Measurements from ENCODE around the gene NELL2. TPM values are rescaled to one million over a fixed set of nuclear protein-coding genes. Genes with fewer than 3 reads are reported as not detected.

The NELL2 gene
- polyA plus RNA-seq, 2 of the 4 experiments (the other 2 are of a cell fraction): 0.16 TPM; not detected in 1

GRCh38 chr12:44738051-44738450 is 138.1 kb downstream of the NELL2 start:
- FAIRE-seq (no peak), ATAC-seq (no peak), DNase-seq (ENCODE audit: low read depth in 1 of 2, low spot score in 1 of 2) (no peak)
- H3K4me2 ChIP-seq: no peak overlapping the region
- 2% methylated on average over 1 of the region's 1 CpG for WGBS (ENCODE audit: missing lambda C conversion rate)
- ChIA-PET CTCF (no interaction called here), POLR2A (no interaction called here)
- TF ChIP-seq CBX8 (IDR thresholded peaks at IDR 0.05) (no peak), POLR2A (IDR thresholded peaks at IDR 0.05; ENCODE audit: low read length) (no peak), RAD21 (conservative IDR thresholded peaks at IDR 0.05 in 1 of 2, IDR thresholded peaks at IDR 0.05 in 1 of 2) (no peak), ZC3H11A (IDR thresholded peaks at IDR 0.05) (no peak)
- no peak overlapping the region for H3K4me3 ChIP-seq
- no peaks in the 10 kb centered on the region for H3K4me1 ChIP-seq
- H3K9me3 ChIP-seq: no peaks in the 10 kb centered on the region
- no peak overlapping the region for H3K27ac ChIP-seq

GRCh38 chr12:44728566-44728965 is 147.5 kb downstream of the NELL2 start:
- TF ChIP-seq HOXA7 (CRISPR knock-in tag; IDR thresholded peaks at IDR 0.05): no peak
- TF ChIP-seq, protein P1, sequence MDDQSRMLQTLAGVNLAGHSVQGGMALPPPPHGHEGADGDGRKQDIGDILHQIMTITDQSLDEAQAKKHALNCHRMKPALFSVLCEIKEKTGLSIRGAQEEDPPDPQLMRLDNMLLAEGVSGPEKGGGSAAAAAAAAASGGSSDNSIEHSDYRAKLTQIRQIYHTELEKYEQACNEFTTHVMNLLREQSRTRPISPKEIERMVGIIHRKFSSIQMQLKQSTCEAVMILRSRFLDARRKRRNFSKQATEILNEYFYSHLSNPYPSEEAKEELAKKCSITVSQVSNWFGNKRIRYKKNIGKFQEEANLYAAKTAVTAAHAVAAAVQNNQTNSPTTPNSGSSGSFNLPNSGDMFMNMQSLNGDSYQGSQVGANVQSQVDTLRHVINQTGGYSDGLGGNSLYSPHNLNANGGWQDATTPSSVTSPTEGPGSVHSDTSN (IDR thresholded peaks at IDR 0.05): no peak
- TF ChIP-seq MAFK (IDR thresholded peaks at IDR 0.05; ENCODE audit: partially characterized antibody): no peak
- TF ChIP-seq FOSL2 (IDR thresholded peaks at IDR 0.05): no peak
- no peak for TF ChIP-seq FOSL2 (CRISPR knock-in tag; IDR thresholded peaks at IDR 0.05)
- no peak for TF ChIP-seq HEYL (CRISPR knock-in tag; IDR thresholded peaks at IDR 0.05)
- TF ChIP-seq, protein P2, sequence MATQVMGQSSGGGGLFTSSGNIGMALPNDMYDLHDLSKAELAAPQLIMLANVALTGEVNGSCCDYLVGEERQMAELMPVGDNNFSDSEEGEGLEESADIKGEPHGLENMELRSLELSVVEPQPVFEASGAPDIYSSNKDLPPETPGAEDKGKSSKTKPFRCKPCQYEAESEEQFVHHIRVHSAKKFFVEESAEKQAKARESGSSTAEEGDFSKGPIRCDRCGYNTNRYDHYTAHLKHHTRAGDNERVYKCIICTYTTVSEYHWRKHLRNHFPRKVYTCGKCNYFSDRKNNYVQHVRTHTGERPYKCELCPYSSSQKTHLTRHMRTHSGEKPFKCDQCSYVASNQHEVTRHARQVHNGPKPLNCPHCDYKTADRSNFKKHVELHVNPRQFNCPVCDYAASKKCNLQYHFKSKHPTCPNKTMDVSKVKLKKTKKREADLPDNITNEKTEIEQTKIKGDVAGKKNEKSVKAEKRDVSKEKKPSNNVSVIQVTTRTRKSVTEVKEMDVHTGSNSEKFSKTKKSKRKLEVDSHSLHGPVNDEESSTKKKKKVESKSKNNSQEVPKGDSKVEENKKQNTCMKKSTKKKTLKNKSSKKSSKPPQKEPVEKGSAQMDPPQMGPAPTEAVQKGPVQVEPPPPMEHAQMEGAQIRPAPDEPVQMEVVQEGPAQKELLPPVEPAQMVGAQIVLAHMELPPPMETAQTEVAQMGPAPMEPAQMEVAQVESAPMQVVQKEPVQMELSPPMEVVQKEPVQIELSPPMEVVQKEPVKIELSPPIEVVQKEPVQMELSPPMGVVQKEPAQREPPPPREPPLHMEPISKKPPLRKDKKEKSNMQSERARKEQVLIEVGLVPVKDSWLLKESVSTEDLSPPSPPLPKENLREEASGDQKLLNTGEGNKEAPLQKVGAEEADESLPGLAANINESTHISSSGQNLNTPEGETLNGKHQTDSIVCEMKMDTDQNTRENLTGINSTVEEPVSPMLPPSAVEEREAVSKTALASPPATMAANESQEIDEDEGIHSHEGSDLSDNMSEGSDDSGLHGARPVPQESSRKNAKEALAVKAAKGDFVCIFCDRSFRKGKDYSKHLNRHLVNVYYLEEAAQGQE (IDR thresholded peaks at IDR 0.05): no peak
- no peak for TF ChIP-seq CHD2 (IDR thresholded peaks at IDR 0.05; ENCODE audit: low read length, partially characterized antibody)
- TF ChIP-seq SMC3 (IDR thresholded peaks at IDR 0.05): no peak
- TF ChIP-seq EP300 (IDR thresholded peaks at IDR 0.05): no peak
- no peak for TF ChIP-seq ESRRA (IDR thresholded peaks at IDR 0.05; ENCODE audit: borderline replicate concordance, low read length)
- TF ChIP-seq TP53 (CRISPR knock-in tag; IDR thresholded peaks at IDR 0.05): no peak
- TF ChIP-seq, protein P3, sequence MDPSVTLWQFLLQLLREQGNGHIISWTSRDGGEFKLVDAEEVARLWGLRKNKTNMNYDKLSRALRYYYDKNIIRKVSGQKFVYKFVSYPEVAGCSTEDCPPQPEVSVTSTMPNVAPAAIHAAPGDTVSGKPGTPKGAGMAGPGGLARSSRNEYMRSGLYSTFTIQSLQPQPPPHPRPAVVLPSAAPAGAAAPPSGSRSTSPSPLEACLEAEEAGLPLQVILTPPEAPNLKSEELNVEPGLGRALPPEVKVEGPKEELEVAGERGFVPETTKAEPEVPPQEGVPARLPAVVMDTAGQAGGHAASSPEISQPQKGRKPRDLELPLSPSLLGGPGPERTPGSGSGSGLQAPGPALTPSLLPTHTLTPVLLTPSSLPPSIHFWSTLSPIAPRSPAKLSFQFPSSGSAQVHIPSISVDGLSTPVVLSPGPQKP (IDR thresholded peaks at IDR 0.05; ENCODE audit: low read depth, low read length): no peak
- no peak for TF ChIP-seq TFCP2L1 (CRISPR knock-in tag; IDR thresholded peaks at IDR 0.05)
- TF ChIP-seq, protein P4, sequence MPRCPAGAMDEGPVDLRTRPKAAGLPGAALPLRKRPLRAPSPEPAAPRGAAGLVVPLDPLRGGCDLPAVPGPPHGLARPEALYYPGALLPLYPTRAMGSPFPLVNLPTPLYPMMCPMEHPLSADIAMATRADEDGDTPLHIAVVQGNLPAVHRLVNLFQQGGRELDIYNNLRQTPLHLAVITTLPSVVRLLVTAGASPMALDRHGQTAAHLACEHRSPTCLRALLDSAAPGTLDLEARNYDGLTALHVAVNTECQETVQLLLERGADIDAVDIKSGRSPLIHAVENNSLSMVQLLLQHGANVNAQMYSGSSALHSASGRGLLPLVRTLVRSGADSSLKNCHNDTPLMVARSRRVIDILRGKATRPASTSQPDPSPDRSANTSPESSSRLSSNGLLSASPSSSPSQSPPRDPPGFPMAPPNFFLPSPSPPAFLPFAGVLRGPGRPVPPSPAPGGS (IDR thresholded peaks at IDR 0.05): no peak
- no peak for TF ChIP-seq CHD4 (IDR thresholded peaks at IDR 0.05; ENCODE audit: borderline replicate concordance)
- CTCF ChIA-PET: no interaction called here

More at GRCh38 chr12:44728566-44728965, 147.5 kb downstream of the NELL2 start:
- no peak overlapping the region for H3K4me2 ChIP-seq
- H3K27ac ChIP-seq: no peak overlapping the region
- H3K9me3 ChIP-seq: no peaks in the 10 kb centered on the region
- H3K4me3 ChIP-seq: no peak overlapping the region
- POLR2A ChIA-PET: no interaction called here
- ATAC-seq (no peak), DNase-seq (ENCODE audit: low read depth in 1 of 2, low spot score in 1 of 2) (no peak), FAIRE-seq (no peak)
- H3K4me1 ChIP-seq: no peaks in the 10 kb centered on the region
- 5% methylated on average over 1 of the region's 1 CpG for WGBS (ENCODE audit: missing lambda C conversion rate)

All from A549 (cell line).